ENCODE measurements around the gene ZNF688.
A peak's percentile ranks its signal among the peaks of the same experiment; 100 is the strongest.

The ZNF688 gene

DNA sequence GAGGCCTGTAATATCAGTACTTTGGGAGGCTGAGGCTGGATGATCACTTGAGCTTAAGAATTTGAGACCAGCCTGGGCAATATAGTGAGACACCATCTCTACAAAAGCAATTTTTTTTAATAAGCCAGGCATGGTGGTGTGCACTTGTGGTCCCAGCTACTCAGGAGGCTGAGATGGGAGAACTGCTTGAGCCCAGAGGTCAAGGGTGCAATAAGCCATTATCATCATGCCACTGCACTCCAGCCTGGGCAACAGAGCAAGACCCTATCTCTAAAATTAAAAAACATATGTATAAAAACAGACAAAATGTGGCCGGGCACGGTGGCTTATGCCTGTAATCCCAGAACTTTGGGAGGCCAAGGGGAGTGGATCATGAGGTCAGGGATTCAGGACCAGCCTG, 17.1 kb upstream of the ZNF688 start:
- no peak for TF ChIP-seq CTCF (conservative IDR thresholded peaks at IDR 0.05; ENCODE audit: low read depth)
- CTCF ChIA-PET: no interaction called here
- POLR2A ChIA-PET (ENCODE audit: low non-redundant PET): no interaction called here
- DNase-seq (ENCODE audit: low spot score): no peak
- peak overlapping the region; percentile 16; the same call in 1 of the 2 replicates for H3K27ac ChIP-seq

DNA sequence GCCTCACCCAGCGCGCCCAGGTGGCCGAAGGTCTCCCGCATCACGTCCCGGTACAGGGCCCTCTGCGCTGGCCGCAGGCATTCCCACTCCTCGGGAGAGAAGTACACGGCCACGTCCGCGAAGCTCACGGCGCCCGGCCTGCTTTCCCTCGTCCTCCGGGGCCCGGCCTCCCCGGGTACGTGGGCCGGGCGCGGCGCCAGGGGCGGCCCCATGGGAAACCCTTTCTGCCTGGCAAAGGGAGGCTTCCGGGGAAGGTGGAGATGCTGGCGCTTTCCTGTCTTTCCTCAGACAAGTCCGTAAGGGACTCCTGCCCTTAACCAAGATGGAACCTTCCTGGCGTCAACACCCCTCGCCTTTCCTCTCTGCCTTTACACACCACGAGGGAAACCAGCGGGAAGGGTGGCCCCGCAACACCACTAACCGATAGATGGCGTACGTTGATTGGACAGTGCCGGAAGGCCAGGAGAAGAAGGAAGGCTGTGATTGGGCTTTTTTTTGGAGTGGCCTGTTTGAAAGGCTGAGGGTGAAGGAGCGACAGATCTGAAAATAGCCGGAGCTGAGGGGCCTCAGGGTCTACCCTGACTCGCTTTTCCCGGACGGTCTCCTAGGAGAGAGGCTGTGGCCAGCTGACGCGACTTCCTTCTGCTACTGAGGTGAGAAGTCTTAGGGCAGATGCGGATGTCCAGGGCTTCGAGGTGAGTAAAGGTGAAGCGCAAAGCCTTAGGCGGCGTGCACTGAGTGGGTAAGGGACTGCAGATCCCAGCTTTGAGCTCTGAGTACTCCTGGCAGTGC, 14.1 kb upstream of the ZNF688 start, which contains the start of gene ZNF785:
Gene ZNF785, minus strand, starts transcription at position 298 of the 792 bp plus-strand sequence. Its CDS starts 86 bp downstream, at position 212.
- CTCF ChIA-PET: no interaction called here
- POLR2A ChIA-PET (ENCODE audit: low non-redundant PET): interaction anchor here (0.5 to 1.6 kb wide), 5 partner anchors 11 to 530 kb away, joined by 3 to 6 read pairs (median 4); partner anchors contain the start of gene ZNF688
- no peak for TF ChIP-seq CTCF (conservative IDR thresholded peaks at IDR 0.05; ENCODE audit: low read depth)
- peak; percentile 99 for DNase-seq (ENCODE audit: low spot score)
- H3K27ac ChIP-seq: peak within 1 kb of the TSS; percentile 92

GRCh38 chr16:30585022-30585399, 13.5 kb upstream of the ZNF688 start:
- ChIA-PET POLR2A (ENCODE audit: low non-redundant PET) (interaction anchor here (1.6 kb wide), 1 partner anchor 16 kb away, joined by 5 read pairs; no protein-coding TSS in a partner anchor), CTCF (interaction anchor here (0.6 to 0.7 kb wide), 3 partner anchors 19 to 227 kb away, joined by 3 to 4 read pairs (median 3); no protein-coding TSS in a partner anchor)
- DNase-seq (ENCODE audit: low spot score): no peak
- no peak for TF ChIP-seq CTCF (conservative IDR thresholded peaks at IDR 0.05; ENCODE audit: low read depth)
- H3K27ac ChIP-seq: peak overlapping the region; percentile 92

DNA sequence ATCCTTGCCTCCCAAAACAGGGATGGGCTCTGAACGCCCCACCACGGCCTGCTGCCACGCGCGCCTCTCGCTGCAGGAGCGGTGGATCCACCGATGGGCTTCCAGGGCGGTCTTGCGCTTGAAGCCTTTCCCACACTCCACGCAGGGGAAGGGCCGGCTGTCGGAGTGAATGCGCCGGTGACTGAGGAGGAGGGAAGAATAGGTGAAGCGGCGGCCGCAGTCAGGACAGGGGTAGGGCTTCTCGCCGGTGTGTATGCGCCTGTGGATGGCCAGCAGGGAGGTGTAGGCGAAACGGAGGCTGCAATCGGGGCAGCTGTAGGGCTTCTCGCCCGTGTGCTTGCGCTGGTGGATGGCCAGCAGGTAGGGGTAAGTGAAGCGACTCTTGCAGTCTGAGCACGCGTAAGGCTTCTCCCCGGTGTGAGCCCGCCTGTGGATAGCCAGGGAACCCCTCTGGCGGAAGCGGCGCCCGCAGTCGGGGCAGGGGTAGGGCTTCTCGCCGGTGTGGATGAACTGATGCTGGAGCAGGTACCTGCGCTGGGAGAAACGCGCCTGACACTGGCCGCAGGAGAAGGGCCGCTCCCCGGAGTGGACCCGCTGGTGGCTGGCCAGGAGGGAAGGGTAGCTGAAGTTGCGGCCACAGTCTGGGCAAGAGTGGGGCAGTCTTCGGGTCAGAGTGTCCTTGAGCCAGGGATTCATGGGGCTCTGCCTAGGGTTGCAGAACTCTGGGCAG, 11.3 kb upstream of the ZNF688 start:
- ChIA-PET CTCF (no interaction called here), POLR2A (ENCODE audit: low non-redundant PET) (no interaction called here)
- DNase-seq (ENCODE audit: low spot score): no peak
- H3K27ac ChIP-seq: peak overlapping the region; percentile 92
- TF ChIP-seq CTCF (conservative IDR thresholded peaks at IDR 0.05; ENCODE audit: low read depth): no peak

DNA sequence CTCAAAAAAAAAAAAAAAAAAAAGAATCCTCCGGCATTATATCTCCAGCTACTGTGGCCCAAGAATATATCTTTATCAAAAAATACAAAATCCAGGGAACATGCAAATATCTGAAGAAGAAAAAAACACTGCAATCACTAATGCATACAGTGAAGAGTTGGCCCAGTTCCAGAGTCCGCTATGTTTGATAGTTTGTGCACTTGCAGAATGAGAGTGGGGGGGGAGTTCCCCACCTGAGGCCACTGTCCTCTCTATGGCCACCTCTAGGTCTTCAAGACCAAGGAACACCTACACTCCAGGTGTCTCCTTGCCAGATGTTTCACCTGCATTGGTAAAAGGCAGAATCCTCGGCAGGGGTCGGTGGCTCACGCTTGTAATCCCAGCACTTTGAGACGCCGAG, 9.9 kb upstream of the ZNF688 start:
- CTCF ChIA-PET: no interaction called here
- POLR2A ChIA-PET (ENCODE audit: low non-redundant PET): interaction anchor here (0.5 to 0.7 kb wide), 2 partner anchors 29 to 48 kb away, joined by 3 to 5 read pairs; no protein-coding TSS in a partner anchor
- TF ChIP-seq CTCF (conservative IDR thresholded peaks at IDR 0.05; ENCODE audit: low read depth): no peak
- peak overlapping the region; percentile 92 for H3K27ac ChIP-seq
- no peak for DNase-seq (ENCODE audit: low spot score)

DNA sequence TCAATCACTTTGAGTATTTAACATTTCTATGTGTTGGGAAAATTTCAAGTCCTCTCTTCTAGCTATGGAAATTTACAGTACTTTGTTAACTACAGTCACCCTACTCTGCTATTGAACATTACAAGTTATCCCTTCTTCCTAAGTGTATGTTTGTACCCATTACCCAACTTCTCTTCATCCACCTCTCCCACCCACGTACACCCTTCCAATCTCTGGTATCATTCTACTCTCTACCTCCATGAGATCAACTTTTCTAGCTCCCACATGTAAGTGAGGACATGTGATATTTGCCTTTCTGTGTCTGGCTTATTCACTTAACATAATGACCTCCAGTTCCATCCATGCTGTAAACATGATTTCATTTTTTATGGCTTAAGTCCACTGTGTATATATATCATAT, 3.2 kb upstream of the ZNF688 start:
- TF ChIP-seq CTCF (conservative IDR thresholded peaks at IDR 0.05; ENCODE audit: low read depth): no peak
- no peak overlapping the region for H3K27ac ChIP-seq
- ChIA-PET CTCF (no interaction called here), POLR2A (ENCODE audit: low non-redundant PET) (no interaction called here)
- DNase-seq (ENCODE audit: low spot score): no peak

Data from RWPE1 (cell line).